GM23248 (cell line): Measurements from ENCODE around the gene TLCD3A.

Experiments used
- EZH2 ChIP-seq: fragments of 200-600 bp; sonication (generic); IDR thresholded peaks from 2 replicates; pipeline ENCODE4 v1.6.1; 2018; ENCODE audit warnings: antibody characterized with exemption, mild to moderate bottlenecking; ENCODE audit not compliant: insufficient read depth, poor library complexity, severe bottlenecking
- EZH2phosphoT487 ChIP-seq: fragments of 200-600 bp; sonication (generic); IDR thresholded peaks from 2 replicates; pipeline ENCODE4 v1.6.1; 2018; ENCODE audit warnings: antibody characterized with exemption, moderate library complexity, mild to moderate bottlenecking, low read depth; ENCODE audit not compliant: insufficient read depth

DNA sequence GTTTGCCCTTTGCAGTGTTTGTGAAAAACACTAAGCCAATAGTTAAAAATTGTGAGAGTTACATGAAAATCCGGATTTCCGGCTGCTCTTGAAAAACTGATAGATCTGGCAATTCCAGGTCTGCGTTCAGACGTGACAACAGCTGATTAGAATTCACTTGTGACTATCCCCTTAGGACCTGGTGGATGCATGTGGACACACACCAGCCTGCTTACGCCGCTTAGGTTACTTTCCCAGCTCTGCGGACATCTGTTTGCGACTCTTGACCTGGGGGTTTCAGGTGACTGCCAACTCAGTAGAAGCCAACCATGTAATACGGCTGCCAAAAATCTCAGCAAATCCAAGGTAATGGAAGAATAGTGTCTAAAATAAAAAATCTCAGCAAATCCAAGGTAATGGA lies 42.0 kb upstream of the TLCD3A start:
- TF ChIP-seq EZH2phosphoT487 (no peak), EZH2 (no peak)
